Measurements from ENCODE around the gene CCIN. TPM values are rescaled to one million over a fixed set of nuclear protein-coding genes. Genes with fewer than 3 reads are reported as not detected.

CCIN gene
- total and polyA plus RNA-seq, 7 experiments from 2014 or later = 0.15 to 3.6 (median 0.49) TPM; not detected in 3

DNA sequence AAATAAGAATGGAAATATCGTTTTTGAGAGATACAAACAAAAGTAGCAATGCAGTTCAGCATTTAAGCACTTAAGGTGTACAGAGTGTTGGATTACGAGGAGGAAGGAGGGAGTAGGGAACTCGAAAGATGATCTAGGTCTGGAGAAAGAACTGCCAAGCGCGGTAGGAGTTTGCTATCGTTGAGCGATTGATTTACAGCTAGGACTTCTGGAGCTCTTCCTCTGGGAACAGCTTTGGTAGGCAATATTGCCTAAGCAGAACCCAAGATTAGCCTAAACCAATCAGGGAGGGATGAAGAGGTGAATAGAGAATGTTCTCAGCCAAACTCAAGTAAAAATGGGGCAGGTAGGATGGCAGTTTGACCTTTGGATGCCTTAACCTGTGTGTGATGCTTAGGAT lies 22.5 kb downstream of the CCIN start:
- Histone ChIP-seq H3K27me3 (ENCODE audit: control insufficient read depth in 2 of 2, insufficient read depth in 2 of 2, low read length in 2 of 2) (no peaks in the 10 kb centered on the region), H3K4me3 (ENCODE audit: low read length) (peak overlapping the region; percentile 98), H3K36me3 (ENCODE audit: control insufficient read depth in 2 of 3, insufficient read depth in 3 of 3, low read length in 3 of 3) (peaks cover 0 to 12% (median 0%) of the 10 kb centered on the region in 3 experiments), H3K9me3 (ENCODE audit: control insufficient read depth in 2 of 3, low read length in 3 of 3) (no peaks in the 10 kb centered on the region), H3K27ac (ENCODE audit: low read depth, low read length) (peak overlapping the region; percentile 91), H3K4me1 (ENCODE audit: control insufficient read depth in 2 of 2, insufficient read depth in 2 of 2, low read length in 2 of 2) (peaks cover 28 to 35% of the 10 kb centered on the region in 2 donors)
- Mint-ChIP-seq H3K4me1 (peaks cover 43 to 62% (median 52%) of the 10 kb centered on the region in 7 donors), H3K27ac (peak overlapping the region; percentile 80 to 97 (median 91)), H3K27me3 (no peaks in the 10 kb centered on the region), H3K36me3 (peaks cover 0 to 18% (median 12%) of the 10 kb centered on the region in 5 donors), H3K9me3 (no peaks in the 10 kb centered on the region), H3K4me3 (peak overlapping the region; percentile 86 to 98 (median 95))
- POLR2A ChIA-PET = interaction anchor here (0.5 to 5.7 kb wide), 6 partner anchors 7 to 87 kb away, joined by 3 to 30 read pairs (median 4); partner anchors contain the start of gene GNE
- CTCF ChIA-PET = interaction anchor here (0.7 to 1.1 kb wide), 3 partner anchors 10 to 138 kb away, joined by 3 to 5 read pairs (median 3); no protein-coding TSS in a partner anchor
- intact Hi-C loops (cut with micrococcal nuclease) = loop anchor here (2.0 to 10.0 kb wide), 9 partner anchors 46 to 1814 kb away; partner anchors contain the start of genes ATOSB (in 1 of the 2), FAM221B (in 1 of the 2), MELK (in 1 of the 2) and MYORG (in 1 of the 2)
- no peak for DNase-seq
- ATAC-seq = no peak

DNA sequence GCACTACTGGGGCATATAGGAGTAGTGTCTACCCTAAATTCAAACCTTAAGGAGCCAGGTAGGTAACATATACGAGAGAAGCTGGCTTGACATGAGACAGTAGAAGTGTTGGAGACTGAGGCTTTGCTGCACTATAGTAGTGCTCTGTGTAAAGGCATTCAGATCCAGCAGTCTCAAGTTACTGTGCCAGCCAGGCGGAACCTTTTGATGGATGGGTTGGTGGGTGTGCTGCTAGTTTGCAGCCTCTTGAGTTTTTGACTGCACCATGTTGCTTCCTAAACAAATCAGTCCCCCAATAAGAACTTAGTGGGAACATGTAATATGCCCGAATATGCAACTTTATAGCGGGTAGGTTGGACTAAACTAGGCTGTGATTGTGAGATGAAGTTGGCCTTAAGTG lies 23.0 kb downstream of the CCIN start:
- Histone ChIP-seq H3K9me3 (ENCODE audit: control insufficient read depth in 2 of 3, low read length in 3 of 3) (no peaks in the 10 kb centered on the region), H3K27me3 (ENCODE audit: control insufficient read depth in 2 of 2, insufficient read depth in 2 of 2, low read length in 2 of 2) (no peaks in the 10 kb centered on the region), H3K4me3 (ENCODE audit: low read length) (peak overlapping the region; percentile 98), H3K27ac (ENCODE audit: low read depth, low read length) (peak overlapping the region; percentile 91), H3K36me3 (ENCODE audit: control insufficient read depth in 2 of 3, insufficient read depth in 3 of 3, low read length in 3 of 3) (peaks cover 0 to 15% (median 2%) of the 10 kb centered on the region in 3 experiments), H3K4me1 (ENCODE audit: control insufficient read depth in 2 of 2, insufficient read depth in 2 of 2, low read length in 2 of 2) (peaks cover 33 to 35% of the 10 kb centered on the region in 2 donors)
- Mint-ChIP-seq H3K4me1 (peaks cover 43 to 64% (median 54%) of the 10 kb centered on the region in 7 donors), H3K36me3 (peaks cover 0 to 18% (median 12%) of the 10 kb centered on the region in 5 donors), H3K27me3 (no peaks in the 10 kb centered on the region), H3K9me3 (no peaks in the 10 kb centered on the region), H3K27ac (peak overlapping the region in 8 of 9 donors; percentile 22 to 97 (median 86)), H3K4me3 (peak overlapping the region; percentile 86 to 98 (median 95))
- intact Hi-C loops (cut with micrococcal nuclease) = loop anchor here (5.0 to 10.0 kb wide), 4 partner anchors 45 to 1815 kb away; partner anchors contain the start of genes ATOSB (in 1 of the 2), FAM221B (in 1 of the 2), MYORG (in 1 of the 2) and TMEM8B (in 1 of the 2)
- DNase-seq = no peak
- CTCF ChIA-PET = interaction anchor here (0.7 to 1.0 kb wide), 2 partner anchors 17 to 137 kb away, joined by 3 to 5 read pairs; no protein-coding TSS in a partner anchor
- no peak for ATAC-seq
- POLR2A ChIA-PET = interaction anchor here (0.6 to 5.7 kb wide), 3 partner anchors 10 to 87 kb away, joined by 3 to 30 read pairs (median 4); no protein-coding TSS in a partner anchor

DNA sequence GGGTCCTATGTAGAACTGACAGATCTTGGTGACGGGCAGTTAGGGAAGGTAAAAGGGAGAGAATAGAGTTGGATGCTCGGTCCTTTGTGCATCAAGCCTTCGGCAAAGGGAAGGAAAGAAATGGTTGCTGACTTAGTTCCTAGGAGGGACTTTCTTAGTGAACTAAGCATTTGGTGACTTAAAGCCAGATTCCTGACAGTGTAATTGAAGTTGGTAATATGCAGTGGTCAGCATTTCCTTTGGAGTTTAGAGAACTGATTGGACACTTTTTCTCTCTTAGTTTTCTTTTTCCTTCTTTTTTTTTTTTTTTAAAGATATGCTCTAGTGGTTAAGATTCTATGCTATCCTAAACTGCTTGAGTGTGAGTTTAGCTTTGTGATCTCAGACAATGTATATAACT lies 23.8 kb downstream of the CCIN start:
- intact Hi-C loops (cut with micrococcal nuclease) = loop anchor here (5.0 to 10.0 kb wide), 4 partner anchors 44 to 1816 kb away; partner anchors contain the start of genes ATOSB (in 1 of the 2), FAM221B (in 1 of the 2), MYORG (in 1 of the 2) and TMEM8B (in 1 of the 2)

DNA sequence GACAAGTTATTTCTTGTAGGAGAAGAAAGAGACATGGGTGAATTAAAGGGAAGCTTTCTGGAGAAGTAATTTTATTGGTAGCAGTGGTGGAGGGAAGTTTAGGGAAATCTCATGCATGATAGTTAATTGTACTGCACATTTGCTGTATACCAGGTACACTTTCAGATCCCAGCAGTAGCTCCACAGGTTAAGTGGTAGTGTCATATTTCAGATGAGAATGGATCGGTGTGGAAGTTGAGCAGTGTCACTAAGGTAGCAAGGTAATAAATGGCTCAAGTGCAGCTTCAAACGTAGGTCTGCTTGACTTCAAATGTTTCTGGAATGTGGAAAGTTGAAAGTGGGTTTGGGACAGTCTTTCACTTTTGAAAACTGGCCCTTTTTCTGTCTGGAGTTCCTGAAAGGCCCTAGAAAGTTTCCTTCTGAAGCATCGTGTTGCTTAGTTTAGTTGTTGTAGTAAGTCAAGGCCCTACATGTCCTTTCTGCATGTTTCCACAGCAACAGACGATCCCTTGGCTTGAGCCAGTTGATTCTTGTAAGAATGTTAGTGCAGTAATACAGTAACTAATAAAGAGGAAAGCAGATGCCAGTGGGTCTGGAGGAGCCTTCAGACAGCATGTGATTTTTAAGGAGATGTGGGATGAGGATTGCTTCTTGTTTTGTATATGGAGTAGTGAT lies 25.3 kb downstream of the CCIN start:
- intact Hi-C loops (cut with micrococcal nuclease) = loop anchor here (5.0 to 10.0 kb wide), 4 partner anchors 43 to 1817 kb away; partner anchors contain the start of genes ATOSB (in 1 of the 2), FAM221B (in 1 of the 2), MYORG (in 1 of the 2) and TMEM8B (in 1 of the 2)
- no peak for DNase-seq
- Histone ChIP-seq H3K4me1 (ENCODE audit: control insufficient read depth in 2 of 2, insufficient read depth in 2 of 2, low read length in 2 of 2) (peaks cover 33 to 35% of the 10 kb centered on the region in 2 donors), H3K9me3 (ENCODE audit: control insufficient read depth in 2 of 3, low read length in 3 of 3) (no peaks in the 10 kb centered on the region), H3K4me3 (ENCODE audit: low read length) (no peak overlapping the region), H3K27ac (ENCODE audit: low read depth, low read length) (no peak overlapping the region), H3K27me3 (ENCODE audit: control insufficient read depth in 2 of 2, insufficient read depth in 2 of 2, low read length in 2 of 2) (no peaks in the 10 kb centered on the region), H3K36me3 (ENCODE audit: control insufficient read depth in 2 of 3, insufficient read depth in 3 of 3, low read length in 3 of 3) (peaks cover 5 to 27% (median 6%) of the 10 kb centered on the region in 3 experiments)
- CTCF ChIA-PET = no interaction called here
- H3K27me3 Mint-ChIP-seq = no peaks in the 10 kb centered on the region
- peaks cover 0 to 22% (median 19%) of the 10 kb centered on the region in 5 donors for H3K36me3 Mint-ChIP-seq
- ATAC-seq = no peak
- POLR2A ChIA-PET = interaction anchor here (1.4 to 5.7 kb wide), 2 partner anchors 8 to 19 kb away, joined by 4 to 30 read pairs; no protein-coding TSS in a partner anchor
- H3K9me3 Mint-ChIP-seq = no peaks in the 10 kb centered on the region
- H3K4me3 Mint-ChIP-seq = peak overlapping the region in 8 of 10 donors; percentile 17 to 90 (median 62)
- H3K27ac Mint-ChIP-seq = peak overlapping the region in 5 of 9 donors; percentile 10 to 72 (median 26)
- H3K4me1 Mint-ChIP-seq = peaks cover 48 to 61% (median 57%) of the 10 kb centered on the region in 7 donors

More for the DNA sequence above, 23.8 kb downstream of the CCIN start:
- Histone ChIP-seq H3K9me3 (ENCODE audit: control insufficient read depth in 2 of 3, low read length in 3 of 3) (no peaks in the 10 kb centered on the region), H3K27ac (ENCODE audit: low read depth, low read length) (no peak overlapping the region), H3K27me3 (ENCODE audit: control insufficient read depth in 2 of 2, insufficient read depth in 2 of 2, low read length in 2 of 2) (no peaks in the 10 kb centered on the region), H3K4me1 (ENCODE audit: control insufficient read depth in 2 of 2, insufficient read depth in 2 of 2, low read length in 2 of 2) (peaks cover 33 to 35% of the 10 kb centered on the region in 2 donors), H3K36me3 (ENCODE audit: control insufficient read depth in 2 of 3, insufficient read depth in 3 of 3, low read length in 3 of 3) (peaks cover 0 to 18% (median 5%) of the 10 kb centered on the region in 3 experiments), H3K4me3 (ENCODE audit: low read length) (peak overlapping the region; percentile 98)
- ChIA-PET CTCF (no interaction called here), POLR2A (interaction anchor here (0.6 to 5.7 kb wide), 2 partner anchors 9 to 204 kb away, joined by 3 to 30 read pairs; no protein-coding TSS in a partner anchor)
- Mint-ChIP-seq H3K4me1 (peaks cover 48 to 63% (median 57%) of the 10 kb centered on the region in 7 donors), H3K27ac (peak overlapping the region in 6 of 9 donors; percentile 11 to 80 (median 48)), H3K9me3 (no peaks in the 10 kb centered on the region), H3K27me3 (no peaks in the 10 kb centered on the region), H3K4me3 (peak overlapping the region; percentile 86 to 98 (median 95)), H3K36me3 (peaks cover 0 to 21% (median 17%) of the 10 kb centered on the region in 5 donors)
- DNase-seq (no peak), ATAC-seq (no peak)

DNA sequence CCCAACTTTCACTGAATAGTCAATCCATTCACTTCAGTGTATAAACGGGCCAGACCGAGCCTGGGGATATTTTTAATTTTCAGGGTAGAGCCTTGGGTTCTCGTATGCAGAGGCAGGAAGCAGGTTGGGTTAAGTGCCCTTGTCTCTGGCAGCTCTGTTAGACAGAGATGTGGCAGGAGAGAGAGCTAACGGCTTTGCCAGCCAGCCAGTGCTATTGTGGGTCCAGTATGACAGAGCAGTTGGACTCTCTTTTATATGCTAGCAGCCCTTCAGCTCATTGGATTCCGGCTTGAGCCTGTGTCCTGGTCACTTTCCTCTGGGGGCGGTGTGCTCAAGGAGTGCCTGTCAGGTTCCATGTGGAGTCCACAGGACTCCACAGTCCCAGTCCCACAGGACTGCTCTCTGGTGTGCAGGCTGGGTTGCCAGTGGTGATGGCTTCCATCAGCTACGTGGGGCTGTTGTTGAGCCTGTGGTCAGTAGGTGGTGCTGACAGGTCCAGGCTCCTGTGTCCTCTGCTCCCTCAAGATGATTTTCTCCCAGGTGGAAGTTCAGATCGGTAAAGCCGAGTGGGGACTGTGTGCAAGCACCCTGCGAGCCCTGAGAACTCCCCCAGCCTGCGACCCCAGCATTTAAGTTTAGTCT lies 35.8 kb downstream of the CCIN start:
- Histone ChIP-seq H3K4me1 (ENCODE audit: control insufficient read depth in 2 of 2, insufficient read depth in 2 of 2, low read length in 2 of 2) (peaks cover 7 to 8% of the 10 kb centered on the region in 2 donors), H3K36me3 (ENCODE audit: control insufficient read depth in 2 of 3, insufficient read depth in 3 of 3, low read length in 3 of 3) (peaks cover 29 to 97% (median 43%) of the 10 kb centered on the region in 3 experiments), H3K27ac (ENCODE audit: low read depth, low read length) (no peak overlapping the region), H3K9me3 (ENCODE audit: control insufficient read depth in 2 of 3, low read length in 3 of 3) (no peaks in the 10 kb centered on the region), H3K27me3 (ENCODE audit: control insufficient read depth in 2 of 2, insufficient read depth in 2 of 2, low read length in 2 of 2) (no peaks in the 10 kb centered on the region), H3K4me3 (ENCODE audit: low read length) (no peak overlapping the region)
- no peak overlapping the region for H3K4me3 Mint-ChIP-seq
- H3K4me1 Mint-ChIP-seq = peaks cover 18 to 56% (median 41%) of the 10 kb centered on the region in 7 donors
- no peaks in the 10 kb centered on the region for H3K27me3 Mint-ChIP-seq
- peak overlapping the region in 2 of 9 donors; percentile 10 to 58 for H3K27ac Mint-ChIP-seq
- no peaks in the 10 kb centered on the region for H3K9me3 Mint-ChIP-seq
- DNase-seq (no peak), ATAC-seq (no peak)
- ChIA-PET POLR2A (no interaction called here), CTCF (interaction anchor here (0.6 kb wide), 1 partner anchor 55 kb away, joined by 3 read pairs; no protein-coding TSS in a partner anchor)
- intact Hi-C loops (cut with micrococcal nuclease) = no loop called here
- peaks cover 8 to 61% (median 16%) of the 10 kb centered on the region in 5 donors for H3K36me3 Mint-ChIP-seq

DNA sequence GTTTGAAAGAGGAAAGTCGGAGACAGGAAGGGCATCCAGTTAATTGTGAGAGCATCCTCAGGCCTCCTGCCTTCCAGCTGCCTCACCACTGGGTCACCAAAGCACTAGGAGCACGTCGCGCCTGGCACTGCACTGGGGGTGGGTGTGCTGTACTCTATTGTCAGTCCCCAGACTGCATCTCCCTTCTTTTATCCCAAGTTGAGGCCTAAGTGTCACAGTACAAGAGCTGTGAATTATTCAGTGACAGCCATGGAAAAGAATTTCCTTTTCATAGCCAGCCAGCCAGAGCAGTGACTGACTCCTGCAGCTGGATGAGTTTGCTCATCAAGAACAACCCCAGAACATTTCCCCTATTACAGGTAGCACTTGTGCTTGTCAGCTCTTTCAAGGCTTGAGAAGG lies 37.8 kb downstream of the CCIN start:
- H3K36me3 Mint-ChIP-seq = peaks cover 18 to 74% (median 26%) of the 10 kb centered on the region in 5 donors
- ChIA-PET POLR2A (interaction anchor here (1.2 kb wide), 1 partner anchor 17 kb away, joined by 6 read pairs; the partner anchor contains the start of gene CLTA), CTCF (no interaction called here)
- DNase-seq (no peak), ATAC-seq (no peak)
- Histone ChIP-seq H3K9me3 (ENCODE audit: control insufficient read depth in 2 of 3, low read length in 3 of 3) (no peaks in the 10 kb centered on the region), H3K27ac (ENCODE audit: low read depth, low read length) (no peak overlapping the region), H3K4me3 (ENCODE audit: low read length) (no peak overlapping the region), H3K27me3 (ENCODE audit: control insufficient read depth in 2 of 2, insufficient read depth in 2 of 2, low read length in 2 of 2) (no peaks in the 10 kb centered on the region), H3K4me1 (ENCODE audit: control insufficient read depth in 2 of 2, insufficient read depth in 2 of 2, low read length in 2 of 2) (peaks cover 7 to 8% of the 10 kb centered on the region in 2 donors), H3K36me3 (ENCODE audit: control insufficient read depth in 2 of 3, insufficient read depth in 3 of 3, low read length in 3 of 3) (peaks cover 33 to 96% (median 34%) of the 10 kb centered on the region in 3 experiments)
- intact Hi-C loops (cut with micrococcal nuclease) = no loop called here
- H3K4me1 Mint-ChIP-seq = peaks cover 21 to 66% (median 54%) of the 10 kb centered on the region in 7 donors
- H3K4me3 Mint-ChIP-seq = peak overlapping the region in 1 of 10 donors; percentile 6
- no peaks in the 10 kb centered on the region for H3K9me3 Mint-ChIP-seq
- H3K27me3 Mint-ChIP-seq = no peaks in the 10 kb centered on the region
- peak overlapping the region in 7 of 9 donors; percentile 28 to 83 (median 68) for H3K27ac Mint-ChIP-seq
